Measurements from ENCODE around the gene MS4A4A. TPM values are rescaled to one million over a fixed set of nuclear protein-coding genes. Genes with fewer than 3 reads are reported as not detected.

Gene MS4A4A
- not detected in 2 replicates for total RNA-seq

DNA sequence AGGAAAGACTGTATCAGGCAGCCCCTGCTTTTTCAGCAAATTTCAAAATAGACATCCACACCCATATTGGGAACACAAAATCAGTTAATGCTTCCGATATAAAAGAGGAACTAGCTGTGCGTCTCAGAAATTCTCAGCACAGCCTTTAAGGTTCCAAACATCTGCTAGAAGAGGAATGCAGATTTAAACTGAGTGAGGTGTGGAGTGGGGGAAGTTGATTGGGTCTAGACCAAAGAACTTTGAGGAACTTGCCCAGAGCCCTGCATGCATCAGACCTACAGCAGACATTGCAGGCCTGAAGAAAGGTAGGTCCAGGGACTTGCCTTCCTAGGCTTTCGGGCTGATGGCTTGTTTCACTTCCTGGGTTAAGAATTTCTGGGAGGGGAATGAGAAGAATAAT, at the start of gene MS4A4A:
TSS of gene MS4A4A (plus strand) at position 255 of the 400 bp plus-strand sequence. CDS start at position 265, 10 bp downstream.

DNA sequence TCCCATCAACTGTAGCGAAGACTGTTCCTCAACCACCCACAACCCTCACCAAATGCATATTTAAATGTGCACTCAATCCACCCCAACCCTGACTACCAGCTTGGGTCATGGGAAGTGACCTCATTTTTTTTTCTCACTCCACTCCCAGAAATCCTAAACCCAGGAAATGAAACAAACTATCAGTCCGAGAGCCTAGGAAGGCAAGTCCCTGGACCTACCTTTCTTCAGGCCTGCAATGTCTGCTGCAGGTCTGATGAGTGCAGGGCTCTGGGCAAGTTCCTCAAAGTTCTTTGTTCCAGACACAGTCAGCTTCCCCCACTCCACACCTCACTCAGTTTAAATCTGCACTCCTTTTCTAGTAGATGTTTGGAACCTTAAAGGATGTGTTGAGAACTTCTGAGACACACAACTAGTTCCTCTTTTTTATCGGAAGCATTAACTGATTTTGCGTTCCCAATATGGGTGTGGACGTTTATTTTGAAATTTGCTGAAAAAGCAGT, 37.7 kb upstream of the MS4A4A start, which contains the start of gene MS4A4E:
TSS of gene MS4A4E (minus strand) at position 398 of the 500 bp plus-strand sequence. CDS start 13,082 bp downstream, outside the sequence.

DNA sequence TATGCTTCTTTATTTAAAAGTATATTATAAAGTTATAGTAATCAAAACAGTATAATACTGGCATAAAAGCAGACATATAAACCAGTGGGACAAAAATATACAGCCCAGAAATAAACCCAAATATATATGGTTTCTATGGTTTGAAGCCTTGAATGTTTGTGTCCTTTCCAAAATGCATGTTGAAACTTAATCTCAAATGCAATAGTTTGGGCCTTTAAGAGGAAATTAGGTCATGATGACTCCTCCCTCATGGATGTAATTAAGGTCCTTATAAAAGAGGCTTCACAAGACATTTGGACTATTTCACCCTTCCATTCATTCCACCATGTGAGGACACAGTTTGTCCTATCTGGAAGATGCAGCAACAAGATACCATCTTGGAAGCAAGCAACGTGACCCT, 46.5 kb downstream of the MS4A4A start, which contains the start of gene MS4A6E:
TSS of gene MS4A6E (plus strand) at position 301 of the 400 bp plus-strand sequence. CDS start 7,641 bp downstream, outside the sequence.

Other genes with a start within 250 kb of the MS4A4A start
- not detected in 2 replicates for gene OOSP2, start 240.3 kb upstream of the MS4A4A start, total RNA-seq
- gene MS4A3, start 224.0 kb upstream of the MS4A4A start, total RNA-seq, result not detected in 2 replicates
- not detected in 2 replicates for gene MS4A2, start 192.0 kb upstream of the MS4A4A start, total RNA-seq
- gene MS4A6A, start 97.6 kb upstream of the MS4A4A start, total RNA-seq, result not detected in 2 replicates
- gene MS4A4E, start 37.5 kb upstream of the MS4A4A start, total RNA-seq, result not detected in 2 replicates
- not detected in 2 replicates for gene MS4A6E, start 46.6 kb downstream of the MS4A4A start, total RNA-seq
- gene MS4A7, start 97.9 kb downstream of the MS4A4A start, total RNA-seq, result not detected in 2 replicates
- not detected in 2 replicates for gene MS4A14, start 115.8 kb downstream of the MS4A4A start, total RNA-seq
- not detected in 2 replicates for gene MS4A5, start 148.9 kb downstream of the MS4A4A start, total RNA-seq
- not detected in 2 replicates for gene MS4A1, start 175.2 kb downstream of the MS4A4A start, total RNA-seq
- not detected in 2 replicates for gene MS4A12, start 212.1 kb downstream of the MS4A4A start, total RNA-seq
- gene MS4A13, start 234.7 kb downstream of the MS4A4A start, total RNA-seq, result not detected in 2 replicates